Activated CD4-positive, alpha-beta T cell treated with anti-CD3 and anti-CD28 coated beads, Interleukin-2, Interleukin-4, amounts not matched to agents 100 ng/mL and 50 ng/mL, durations not matched to agents 16 hours and 8 hours (primary cell): ENCODE data around the gene AGL.
A peak's percentile ranks its signal among the peaks of the same experiment; 100 is the strongest.
"Not testable (repeated sequence)": the region's sequence is repeated elsewhere in the genome, so short reads cannot be mapped to it uniquely, and the experiment has no call there.

Experiments
- DNase-seq: peaks from one replicate; pipeline ENCODE4 v3.0.0-alpha.2; 2020; ENCODE audit warnings: low spot score

Gene AGL

GRCh38 chr1:99849744-99850458 lies at the start of gene AGL:
TSS of gene AGL (plus strand) at chr1:99850361. CDS start at chr1:99851043, 682 bp downstream.
- peak; percentile 86 for DNase-seq

- no peak for DNase-seq
Measured at GRCh38 chr1:99801584-99801983, 48.6 kb upstream of the AGL start.

- no peak for DNase-seq
Measured at GRCh38 chr1:99806882-99807281, 43.3 kb upstream of the AGL start.

DNA sequence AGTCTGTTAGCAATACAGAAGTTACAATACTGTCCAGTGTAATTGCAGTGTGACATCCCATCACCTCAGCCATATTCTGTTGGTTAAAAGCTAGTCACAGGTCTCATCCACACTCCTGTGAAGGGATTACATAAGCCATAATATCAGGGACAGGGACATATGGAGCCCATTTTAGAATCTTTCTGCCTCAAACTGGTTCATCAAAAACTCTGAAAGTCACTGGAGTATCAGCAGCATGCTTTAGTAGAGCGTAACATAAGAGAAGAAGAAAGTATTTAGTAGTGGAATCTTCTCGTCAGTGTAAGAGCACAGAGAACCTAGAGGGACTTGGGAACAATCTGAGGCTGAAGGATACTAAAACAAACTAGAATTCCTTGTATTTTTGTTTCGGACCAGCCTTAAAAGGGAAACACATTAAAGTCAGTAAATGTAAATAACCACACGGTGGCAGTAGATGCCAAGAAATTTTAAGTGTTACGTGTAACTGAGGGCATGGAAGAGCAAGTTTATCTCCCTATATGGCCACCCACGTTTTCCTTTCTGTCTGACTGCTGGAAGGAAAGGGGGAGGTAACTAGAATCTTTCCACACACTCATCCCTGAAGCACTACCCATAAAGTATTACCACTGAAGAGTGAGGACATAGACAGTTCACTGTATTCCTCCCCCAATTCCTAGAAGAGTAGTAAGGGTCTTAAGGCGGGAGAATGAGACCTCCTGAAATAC lies 41.6 kb upstream of the AGL start:
- DNase-seq = peak; percentile 77

GRCh38 chr1:99811075-99811474 lies 39.1 kb upstream of the AGL start:
- DNase-seq = no peak

- no peak for DNase-seq
Measured at GRCh38 chr1:99811747-99812146, 38.4 kb upstream of the AGL start.

- no peak for DNase-seq
Measured at GRCh38 chr1:99814373-99814900, 35.7 kb upstream of the AGL start.

- no peak for DNase-seq
Measured at GRCh38 chr1:99816656-99817055, 33.5 kb upstream of the AGL start.

DNA sequence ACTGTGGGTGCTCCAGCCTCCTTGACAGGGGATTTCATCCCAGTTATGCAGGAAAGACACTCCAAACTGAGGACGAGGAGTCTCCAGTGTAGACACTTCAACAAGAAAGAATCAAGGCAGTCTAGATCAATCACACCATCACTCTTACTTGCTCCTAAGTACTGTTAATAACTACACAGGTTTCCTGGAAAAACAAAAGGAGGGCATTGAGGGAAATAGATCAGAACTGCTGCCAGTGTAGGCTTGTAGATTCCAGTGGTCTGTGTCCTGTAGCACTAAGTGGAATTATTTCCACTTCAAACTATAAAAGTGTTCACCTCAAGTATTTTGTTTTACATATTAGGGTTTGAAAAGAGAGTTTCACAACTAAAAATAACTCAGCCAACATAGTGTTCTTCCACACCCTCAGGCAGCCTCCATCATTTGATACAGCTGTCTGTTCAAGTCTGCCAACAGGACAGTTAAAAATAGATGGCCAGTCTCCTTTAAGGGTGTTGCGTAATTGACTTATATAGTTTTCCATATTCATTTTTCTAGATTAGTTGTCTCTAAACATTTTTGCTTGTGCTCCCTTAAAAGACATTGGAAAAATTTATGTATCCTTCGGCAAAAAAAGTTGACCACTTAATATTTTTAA lies 32.0 kb upstream of the AGL start:
- no peak for DNase-seq

GRCh38 chr1:99820546-99820945 lies 29.6 kb upstream of the AGL start:
- DNase-seq = peak; percentile 70

- no peak for DNase-seq
Measured at GRCh38 chr1:99825098-99825497, 25.1 kb upstream of the AGL start.

- no peak for DNase-seq
Measured at GRCh38 chr1:99825702-99826101, 24.5 kb upstream of the AGL start.

GRCh38 chr1:99827970-99828369 lies 22.2 kb upstream of the AGL start:
- DNase-seq = no peak

GRCh38 chr1:99829269-99829668 lies 20.9 kb upstream of the AGL start:
- DNase-seq = no peak

DNA sequence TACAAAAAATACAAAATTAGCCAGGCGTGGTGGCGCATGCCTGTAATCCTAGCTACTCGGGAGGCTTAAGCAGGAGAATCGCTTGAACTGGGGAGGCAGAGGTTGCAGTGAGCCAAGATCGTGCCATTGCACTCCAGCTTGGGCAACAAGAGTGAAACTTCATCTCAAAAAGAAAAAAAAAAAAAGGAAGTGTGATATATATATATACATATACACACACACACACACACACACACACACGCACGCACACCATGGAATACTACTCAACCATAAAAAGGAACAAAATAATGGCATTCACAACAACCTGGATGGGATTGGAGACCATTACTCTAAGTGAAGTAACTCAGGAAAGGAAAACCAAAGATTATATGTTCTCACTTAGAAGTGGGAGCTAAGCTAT lies 16.2 kb upstream of the AGL start:
- not testable (repeated sequence) for DNase-seq

GRCh38 chr1:99836171-99837103 lies 13.7 kb upstream of the AGL start:
- DNase-seq = not testable (repeated sequence)

DNA sequence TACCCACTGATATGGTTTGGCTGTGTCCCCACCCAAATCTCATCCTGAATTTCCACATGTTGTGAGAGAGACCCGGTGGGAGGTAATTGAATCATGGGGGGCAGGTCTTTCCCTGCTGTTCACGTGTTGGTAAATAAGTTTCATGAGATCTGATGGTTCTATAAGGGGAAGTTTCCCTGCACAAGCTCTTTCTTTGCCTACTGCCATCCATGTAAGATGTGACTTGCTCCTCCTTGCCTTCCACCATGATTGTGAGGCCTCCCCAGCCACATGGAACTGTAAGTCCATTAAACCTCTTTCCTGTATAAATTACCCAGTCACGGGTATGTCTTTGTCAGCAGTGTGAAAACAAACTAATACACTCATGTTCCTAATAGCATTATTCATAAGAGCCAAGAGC lies 9.8 kb upstream of the AGL start:
- not testable (repeated sequence) for DNase-seq

DNA sequence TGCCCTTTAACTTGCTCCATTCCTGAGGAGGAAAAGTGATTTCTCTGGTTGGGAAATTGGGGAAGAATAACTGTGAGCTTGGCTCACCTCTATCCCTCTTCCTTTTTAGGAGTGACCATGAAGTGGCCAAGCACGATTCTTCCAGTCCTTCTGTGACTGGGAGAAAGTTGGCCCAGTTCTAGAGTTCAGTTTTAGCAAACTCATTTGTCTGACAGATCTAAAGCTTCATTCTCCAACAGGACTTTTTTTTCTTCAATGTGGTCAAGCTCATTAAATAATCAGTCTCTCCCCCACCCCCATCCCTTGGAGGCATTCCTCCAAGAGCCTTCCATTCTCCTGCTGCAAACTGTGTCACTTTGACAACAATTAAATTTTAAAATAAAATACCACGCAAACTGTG lies 6.4 kb upstream of the AGL start:
- no peak for DNase-seq

- DNase-seq = not testable (repeated sequence)
Measured at GRCh38 chr1:99845201-99845600, 5.0 kb upstream of the AGL start.

GRCh38 chr1:99849413-99849743 lies 783 bp upstream of the AGL start:
- DNase-seq = no peak

- no peak for DNase-seq
Measured at GRCh38 chr1:99850459-99851291, 514 bp downstream of the AGL start.
